B cell (primary cell): Measurements from ENCODE around the gene IAPP. TPM values are rescaled to one million over a fixed set of nuclear protein-coding genes. Genes with fewer than 3 reads are reported as not detected.

Experiments
- ATAC-seq: fragments of 200-7000 bp; cut with Tn5 transposase; one replicate; pipeline ENCODE4 v1.10.0; 2021; ENCODE audit warnings: low read depth, mild to moderate bottlenecking, moderate number of reproducible peaks, moderate library complexity
- CTCF ChIA-PET: fragments of 350-600 bp; sonication (Branson Sonifier 250); formaldehyde crosslinking; loops from one replicate; lab custom pipeline; 2021; ENCODE audit warnings: antibody characterized with exemption, inconsistent platforms; lab: Charles Lee
- POLR2A ChIA-PET: fragments of 350-600 bp; sonication (Branson Sonifier 250); formaldehyde crosslinking; loops from one replicate; lab custom pipeline; 2021; ENCODE audit warnings: antibody characterized with exemption; lab: Charles Lee
- DNase-seq: peaks from one replicate; pipeline ENCODE4 v3.0.0; 2013
- H2AFZ ChIP-seq: 2 replicates; pipeline ENCODE4 v1.6.1; 2012; ENCODE audit warnings: mild to moderate bottlenecking, low read depth, low read length; ENCODE audit not compliant: insufficient read depth, poor library complexity, severe bottlenecking
- H3K27ac ChIP-seq, 2 donors: 1 replicate in 1 of 2; 2 replicates in 1 of 2; pipeline ENCODE4 v1.5.1; 2012 to 2013; ENCODE audit warnings: low read length in 2 of 2, mild to moderate bottlenecking in 2 of 2, moderate library complexity in 1 of 2
- H3K27me3 ChIP-seq, 4 experiments: fragments of 200-600 bp in 1 of 4; sonication (generic) in 1 of 4; replicated peaks in 1 of 4; 1 replicate in 2 of 4; 2 replicates in 2 of 4; pipeline versions ENCODE4 v1.6.1 to v1.7.0; 2013 to 2016; ENCODE audit warnings: low read length in 3 of 4, mild to moderate bottlenecking in 2 of 4, mixed read lengths in 1 of 4, moderate library complexity in 1 of 4; ENCODE audit not compliant: insufficient read depth in 4 of 4, control insufficient read depth in 3 of 4; ENCODE audit errors: control extremely low read depth in 1 of 4
- H3K36me3 ChIP-seq, 2 experiments: replicated peaks in 1 of 2; 1 replicate in 1 of 2; 2 replicates in 1 of 2; pipeline versions ENCODE4 v1.6.1 to v1.7.1; 2013; ENCODE audit warnings: low read length in 1 of 2; ENCODE audit not compliant: insufficient read depth in 2 of 2, control insufficient read depth in 1 of 2; ENCODE audit errors: control extremely low read depth in 1 of 2, extremely low read depth in 1 of 2
- H3K4me1 ChIP-seq, 2 donors: fragments of 200-600 bp in 1 of 2; sonication (generic) in 1 of 2; 1 replicate in 1 of 2; 2 replicates in 1 of 2; pipeline versions ENCODE4 v1.5.1 to v1.6.1; 2013 to 2017; ENCODE audit warnings: low read length in 2 of 2; ENCODE audit not compliant: control insufficient read depth in 2 of 2, insufficient read depth in 2 of 2
- H3K4me2 ChIP-seq: replicated peaks from 2 replicates; pipeline ENCODE3; 2012; ENCODE audit warnings: mild to moderate bottlenecking, low read depth, low read length; ENCODE audit not compliant: poor library complexity, severe bottlenecking
- H3K4me3 ChIP-seq, 5 experiments: fragments of 200-600 bp in 1 of 5; sonication (generic) in 1 of 5; 1 replicate in 3 of 5; 2 replicates in 2 of 5; pipeline versions ENCODE4 v1.5.1 to v1.7.0; 2011 to 2016; ENCODE audit warnings: low read length in 4 of 5, mild to moderate bottlenecking in 4 of 5, low read depth in 2 of 5, control low read depth in 1 of 5, moderate library complexity in 1 of 5; ENCODE audit not compliant: insufficient read depth in 1 of 5; ENCODE audit errors: control extremely low read depth in 1 of 5, extremely low read depth in 1 of 5
- H3K79me2 ChIP-seq: fragments of 200-600 bp; sonication (generic); one replicate; pipeline ENCODE4 v1.6.0; 2016; ENCODE audit warnings: low read length; ENCODE audit not compliant: control insufficient read depth, insufficient read depth
- H3K9ac ChIP-seq: fragments of 200-600 bp; sonication (generic); 2 replicates; pipeline ENCODE4 v1.6.1; 2017; ENCODE audit warnings: mild to moderate bottlenecking, low read length, moderate library complexity
- H3K9me3 ChIP-seq, 3 donors: one replicate each; pipeline versions ENCODE4 v1.6.1 to v1.7.1; 2013; ENCODE audit warnings: low read length in 2 of 3; ENCODE audit not compliant: control insufficient read depth in 2 of 3, insufficient read depth in 1 of 3; ENCODE audit errors: control extremely low read depth in 1 of 3
- H4K20me1 ChIP-seq: 2 replicates; pipeline ENCODE4 v1.6.0; 2012; ENCODE audit warnings: mild to moderate bottlenecking, low read length; ENCODE audit not compliant: insufficient read depth, control insufficient read depth, poor library complexity, severe bottlenecking
- H3K27ac Mint-ChIP-seq: one replicate; pipeline ENCODE4 v1.8.0; 2021; ENCODE audit warnings: mixed read lengths
- H3K27me3 Mint-ChIP-seq: one replicate; pipeline ENCODE4 v1.8.0; 2021; ENCODE audit warnings: mixed read lengths
- H3K4me1 Mint-ChIP-seq: one replicate; pipeline ENCODE4 v1.8.0; 2021; ENCODE audit warnings: mixed read lengths
- H3K4me3 Mint-ChIP-seq: one replicate; pipeline ENCODE4 v1.8.0; 2021; ENCODE audit warnings: mixed read lengths
- H3K9me3 Mint-ChIP-seq: one replicate; pipeline ENCODE4 v1.8.0; 2022; ENCODE audit warnings: mixed read lengths; ENCODE audit not compliant: insufficient read depth
- CTCF ChIP-seq: fragments of 200-600 bp; IDR thresholded peaks from one replicate; pipeline ENCODE4 v1.8.0; 2022; ENCODE audit warnings: antibody characterized with exemption, mild to moderate bottlenecking
- EZH2 ChIP-seq: IDR thresholded peaks from 2 replicates; pipeline ENCODE4 v1.6.1; 2012; ENCODE audit warnings: borderline replicate concordance, low read depth, mild to moderate bottlenecking, moderate library complexity, low read length; ENCODE audit not compliant: insufficient read depth, poor library complexity, severe bottlenecking
- WGBS: methylation state at CpG from one replicate; pipeline ENCODE4 v1.1.5; 2013; ENCODE audit warnings: missing lambda C conversion rate; ENCODE audit not compliant: insufficient coverage; 5-methylcytosine and 5-hydroxymethylcytosine counted together
- intact Hi-C: fragments of 100-400 bp; cut with micrococcal nuclease; formaldehyde crosslinking; loops from one replicate; pipeline ENCODE4 v1.10.0; 2022
- polyA minus RNA-seq: library from RNA; depleted of rRNA, polyadenylated mRNA; stranded (reverse); fragments of >200 nt; gene quantifications from 2 replicates; pipeline ENCODE4 v1.2.3, GENCODE V29; 2012
- polyA plus RNA-seq: library from polyadenylated mRNA; depleted of rRNA; stranded (reverse); fragments of >200 nt; gene quantifications from 2 replicates; pipeline ENCODE4 v1.2.3, GENCODE V29; 2012
- total RNA-seq, 2 donors: library from RNA; stranded (reverse); fragments of 120-200 nt in 1 of 2; gene quantifications; 1 replicate in 1 of 2; 2 replicates in 1 of 2; pipeline versions ENCODE4 v1.2.3 to v1.2.4, GENCODE V29; 2013 to 2022

The IAPP gene
- total RNA-seq (not detected in 2 replicates), polyA plus RNA-seq (not detected in 2 replicates), polyA minus RNA-seq (not detected in 2 replicates)
- total RNA-seq (2013), result not detected

- no peaks in the 10 kb centered on the region for H3K36me3 ChIP-seq
Measured at GRCh38 chr12:21372602-21373001, at the start of gene IAPP. Gene IAPP, plus strand, starts transcription at chr12:21372902. Its CDS starts 450 bp downstream, at chr12:21373352.

GRCh38 chr12:21323736-21324135, 49.0 kb upstream of the IAPP start:
- H3K9ac ChIP-seq, result no peak overlapping the region
- H4K20me1 ChIP-seq, result no peaks in the 10 kb centered on the region
- no peaks in the 10 kb centered on the region for H3K4me1 Mint-ChIP-seq
- TF ChIP-seq EZH2 (no peak), CTCF (no peak)
- no peak overlapping the region for H3K4me2 ChIP-seq
- H3K27me3 ChIP-seq, result no peaks in the 10 kb centered on the region
- H3K27ac Mint-ChIP-seq, result no peak overlapping the region
- intact Hi-C loops, result no loop called here
- DNase-seq (no peak), ATAC-seq (no peak)
- peaks cover 7% of the 10 kb centered on the region for H3K9me3 Mint-ChIP-seq
- no CpG with 5 or more reads among the region's 2 CpGs for WGBS
- H3K27ac ChIP-seq, result no peak overlapping the region
- H3K27me3 Mint-ChIP-seq, result no peaks in the 10 kb centered on the region
- H3K4me1 ChIP-seq, result no peaks in the 10 kb centered on the region
- H3K9me3 ChIP-seq, result peaks cover 0 to 11% (median 7%) of the 10 kb centered on the region in 3 donors
- no peaks in the 10 kb centered on the region for H3K79me2 ChIP-seq
- POLR2A ChIA-PET, result no interaction called here
- no peak overlapping the region for H2AFZ ChIP-seq
- no peak overlapping the region for H3K4me3 Mint-ChIP-seq
- CTCF ChIA-PET, result no interaction called here
- H3K4me3 ChIP-seq, result no peak overlapping the region
- no peaks in the 10 kb centered on the region for H3K36me3 ChIP-seq

More at GRCh38 chr12:21372602-21373001, at the start of gene IAPP:
- ATAC-seq (no peak), DNase-seq (no peak)
- Histone ChIP-seq H3K9ac (no peak within 1 kb of the TSS), H3K4me2 (no peak within 1 kb of the TSS), H3K9me3 (no peaks in the 10 kb centered on the region), H3K27ac (no peak within 1 kb of the TSS), H3K4me3 (no peak within 1 kb of the TSS), H3K79me2 (no peaks in the 10 kb centered on the region), H4K20me1 (no peaks in the 10 kb centered on the region), H3K27me3 (no peaks in the 10 kb centered on the region), H2AFZ (no peak within 1 kb of the TSS), H3K4me1 (no peaks in the 10 kb centered on the region)
- intact Hi-C loops, result no loop called here
- no peak within 1 kb of the TSS for H3K27ac Mint-ChIP-seq
- no peak for TF ChIP-seq CTCF
- TF ChIP-seq EZH2, result no peak
- ChIA-PET POLR2A (no interaction called here), CTCF (no interaction called here)
- H3K27me3 Mint-ChIP-seq, result no peaks in the 10 kb centered on the region
- H3K9me3 Mint-ChIP-seq, result no peaks in the 10 kb centered on the region
- no CpG with 5 or more reads among the region's 2 CpGs for WGBS
- H3K4me3 Mint-ChIP-seq, result no peak within 1 kb of the TSS
- H3K4me1 Mint-ChIP-seq, result peaks cover 2% of the 10 kb centered on the region
